Hepatocyte (in vitro differentiated cells): ENCODE measurements around the gene SHC3. TPM values are rescaled to one million over a fixed set of nuclear protein-coding genes. Genes with fewer than 3 reads are reported as not detected.

ENCODE experiments used
- DNase-seq: peaks from one replicate; pipeline ENCODE4 v3.0.0-alpha.2; 2016; ENCODE audit warnings: low spot score
- H2AFZ ChIP-seq: fragments of 200-600 bp; sonication (generic); 2 replicates; pipeline ENCODE4 v1.6.0; 2016; ENCODE audit warnings: antibody characterized with exemption, mild to moderate bottlenecking
- H3K27ac ChIP-seq: fragments of 200-600 bp; sonication (generic); 2 replicates; pipeline ENCODE4 v1.5.1; 2016; ENCODE audit warnings: mild to moderate bottlenecking
- H3K27me3 ChIP-seq: fragments of 200-600 bp; sonication (generic); 2 replicates; pipeline ENCODE4 v1.6.1; 2016
- H3K36me3 ChIP-seq: fragments of 200-600 bp; sonication (generic); replicated peaks from 2 replicates; pipeline ENCODE4 v1.5.1; 2016; ENCODE audit warnings: low read depth; ENCODE audit not compliant: insufficient read depth
- H3K4me1 ChIP-seq: fragments of 200-600 bp; sonication (generic); 2 replicates; pipeline ENCODE4 v1.5.1; 2016; ENCODE audit warnings: mild to moderate bottlenecking, moderate library complexity; ENCODE audit not compliant: insufficient read depth
- H3K4me2 ChIP-seq: fragments of 200-600 bp; sonication (generic); 2 replicates; pipeline ENCODE4 v1.6.0; 2016
- H3K4me3 ChIP-seq: fragments of 200-600 bp; sonication (generic); 2 replicates; pipeline ENCODE4 v1.5.1; 2016; ENCODE audit warnings: mild to moderate bottlenecking
- H3K79me2 ChIP-seq: fragments of 200-600 bp; sonication (generic); 2 replicates; pipeline ENCODE4 v1.6.0; 2017; ENCODE audit warnings: mild to moderate bottlenecking
- H3K9me2 ChIP-seq: fragments of 200-600 bp; sonication (generic); replicated peaks from 2 replicates; pipeline ENCODE4 v1.6.0; 2017; ENCODE audit warnings: mild to moderate bottlenecking; ENCODE audit not compliant: insufficient read depth
- H3K9me3 ChIP-seq: fragments of 200-600 bp; sonication (generic); 2 replicates; pipeline ENCODE4 v1.5.1; 2016; ENCODE audit warnings: low read depth, mild to moderate bottlenecking
- H4K20me1 ChIP-seq: fragments of 200-600 bp; sonication (generic); 2 replicates; pipeline ENCODE4 v1.6.0; 2016; ENCODE audit warnings: mild to moderate bottlenecking; ENCODE audit not compliant: insufficient read depth, poor library complexity, severe bottlenecking
- EZH2 ChIP-seq: fragments of 200-600 bp; sonication (generic); IDR thresholded peaks from 2 replicates; pipeline ENCODE4 v1.6.1; 2016; ENCODE audit warnings: antibody characterized with exemption, mild to moderate bottlenecking, borderline replicate concordance
- EZH2phosphoT487 ChIP-seq: fragments of 200-600 bp; sonication (generic); IDR thresholded peaks from one replicate; pipeline ENCODE4 v1.6.1; 2018; ENCODE audit warnings: antibody characterized with exemption, mild to moderate bottlenecking, low read depth, moderate library complexity; ENCODE audit not compliant: unreplicated experiment, severe bottlenecking
- WGBS: methylation state at CpG from one replicate; pipeline ENCODE4 v1.1.6; 2016; ENCODE audit warnings: low lambda C conversion rate; ENCODE audit errors: missing lambda C conversion rate; 5-methylcytosine and 5-hydroxymethylcytosine counted together
- polyA plus RNA-seq: library from polyadenylated mRNA; unstranded; fragments of >200 nt; fragmentation: Nextera tagmentation; extraction: Ambion mirVana; gene quantifications from 2 replicates; pipeline ENCODE4 v1.2.1, GENCODE V29; 2016
- total RNA-seq: library from RNA; depleted of rRNA; stranded (reverse); fragments of >200 nt; gene quantifications from 2 replicates; pipeline ENCODE4 v1.2.3, GENCODE V29; 2014
- TF ChIP-seq, protein P1 (sequence below): fragments of 200-600 bp; sonication (generic); IDR thresholded peaks from 2 replicates; pipeline ENCODE4 v1.5.1; 2016; ENCODE audit warnings: antibody characterized with exemption, mild to moderate bottlenecking; ENCODE audit not compliant: poor library complexity

The SHC3 gene
- total and polyA plus RNA-seq, 2 experiments from 2014 or later: 1.5 to 1.8 TPM

DNA sequence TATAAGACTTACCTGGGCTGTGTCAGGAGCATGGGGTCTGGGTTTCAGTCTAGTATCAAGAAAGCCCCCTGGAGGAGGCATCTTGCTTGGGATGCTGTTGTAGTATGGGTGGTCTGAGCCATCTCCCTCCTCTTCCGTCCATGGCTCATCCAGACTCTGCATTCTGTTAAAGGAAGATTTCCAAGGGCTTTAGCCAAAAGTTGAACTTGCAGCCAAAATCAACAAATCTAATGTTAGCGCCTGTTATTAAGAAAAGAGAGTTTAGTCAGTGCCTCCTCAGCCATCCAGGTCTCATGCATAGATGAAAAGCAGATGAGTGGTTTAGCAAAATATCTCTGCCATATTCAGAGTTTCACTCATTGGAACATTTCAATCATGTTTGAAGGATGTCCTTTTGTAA is 131.8 kb downstream of the SHC3 start:
- TF ChIP-seq EZH2phosphoT487: no peak
- TF ChIP-seq, protein P1, sequence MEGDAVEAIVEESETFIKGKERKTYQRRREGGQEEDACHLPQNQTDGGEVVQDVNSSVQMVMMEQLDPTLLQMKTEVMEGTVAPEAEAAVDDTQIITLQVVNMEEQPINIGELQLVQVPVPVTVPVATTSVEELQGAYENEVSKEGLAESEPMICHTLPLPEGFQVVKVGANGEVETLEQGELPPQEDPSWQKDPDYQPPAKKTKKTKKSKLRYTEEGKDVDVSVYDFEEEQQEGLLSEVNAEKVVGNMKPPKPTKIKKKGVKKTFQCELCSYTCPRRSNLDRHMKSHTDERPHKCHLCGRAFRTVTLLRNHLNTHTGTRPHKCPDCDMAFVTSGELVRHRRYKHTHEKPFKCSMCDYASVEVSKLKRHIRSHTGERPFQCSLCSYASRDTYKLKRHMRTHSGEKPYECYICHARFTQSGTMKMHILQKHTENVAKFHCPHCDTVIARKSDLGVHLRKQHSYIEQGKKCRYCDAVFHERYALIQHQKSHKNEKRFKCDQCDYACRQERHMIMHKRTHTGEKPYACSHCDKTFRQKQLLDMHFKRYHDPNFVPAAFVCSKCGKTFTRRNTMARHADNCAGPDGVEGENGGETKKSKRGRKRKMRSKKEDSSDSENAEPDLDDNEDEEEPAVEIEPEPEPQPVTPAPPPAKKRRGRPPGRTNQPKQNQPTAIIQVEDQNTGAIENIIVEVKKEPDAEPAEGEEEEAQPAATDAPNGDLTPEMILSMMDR: no peak
- TF ChIP-seq EZH2: no peak
- H4K20me1 ChIP-seq: no peaks in the 10 kb centered on the region
- H3K27me3 ChIP-seq: no peaks in the 10 kb centered on the region
- H3K4me1 ChIP-seq: no peaks in the 10 kb centered on the region
- no peak overlapping the region for H3K27ac ChIP-seq
- H3K9me2 ChIP-seq: no peaks in the 10 kb centered on the region
- no peak for DNase-seq
- WGBS: 87% methylated on average over 2 of the region's 2 CpGs
- no peak overlapping the region for H3K4me2 ChIP-seq
- no peaks in the 10 kb centered on the region for H3K79me2 ChIP-seq
- H3K4me3 ChIP-seq: no peak overlapping the region
- no peaks in the 10 kb centered on the region for H3K36me3 ChIP-seq
- no peak overlapping the region for H2AFZ ChIP-seq
- H3K9me3 ChIP-seq: no peaks in the 10 kb centered on the region

DNA sequence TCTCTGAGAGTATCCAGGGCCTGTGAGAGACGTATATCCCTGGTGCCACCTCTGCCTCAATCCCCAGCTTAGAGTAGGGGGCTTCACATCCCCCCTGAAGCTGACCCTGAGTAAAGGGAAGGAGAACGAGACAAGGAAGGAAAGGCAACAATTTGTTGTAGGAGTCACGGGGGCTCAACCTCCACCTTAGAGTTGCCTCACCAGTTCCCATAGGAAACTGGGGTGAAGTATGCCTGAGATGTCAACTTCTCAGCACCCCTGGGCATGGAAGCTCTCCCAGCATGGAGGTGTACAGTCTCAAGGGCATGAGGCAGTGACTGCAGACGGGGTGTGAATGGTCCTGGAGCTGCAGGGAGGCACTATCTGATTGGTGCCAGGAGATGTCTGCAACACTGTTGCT is 133.7 kb downstream of the SHC3 start:
- no peak overlapping the region for H3K4me3 ChIP-seq
- no peak for TF ChIP-seq EZH2phosphoT487
- TF ChIP-seq, protein P1: no peak
- TF ChIP-seq EZH2: no peak
- H3K27me3 ChIP-seq: no peaks in the 10 kb centered on the region
- no peaks in the 10 kb centered on the region for H3K9me2 ChIP-seq
- H3K4me1 ChIP-seq: no peaks in the 10 kb centered on the region
- H3K36me3 ChIP-seq: no peaks in the 10 kb centered on the region
- H3K9me3 ChIP-seq: no peaks in the 10 kb centered on the region
- no peak overlapping the region for H3K27ac ChIP-seq
- no peak for DNase-seq
- 98% methylated on average over 4 of the region's 4 CpGs for WGBS
- no peak overlapping the region for H2AFZ ChIP-seq
- H4K20me1 ChIP-seq: no peaks in the 10 kb centered on the region
- no peaks in the 10 kb centered on the region for H3K79me2 ChIP-seq
- H3K4me2 ChIP-seq: no peak overlapping the region

DNA sequence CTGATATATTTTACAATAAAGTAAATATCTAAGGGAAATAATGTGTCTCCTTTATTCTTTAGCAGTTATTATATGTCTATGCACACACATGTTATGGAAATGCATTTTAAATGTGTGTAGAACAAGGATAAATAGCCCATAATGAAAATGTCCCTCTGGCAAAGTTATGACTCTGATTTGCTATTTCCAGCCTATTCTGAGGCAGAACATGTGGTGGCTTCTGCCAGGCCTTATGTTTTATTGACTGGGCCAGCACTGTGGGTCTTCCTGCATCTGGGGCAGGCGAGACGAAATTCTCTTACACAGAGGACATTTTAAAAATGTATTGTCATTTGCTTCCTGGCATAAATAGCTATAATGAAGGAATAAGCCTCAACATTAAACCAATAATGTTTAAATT is 134.5 kb downstream of the SHC3 start:
- DNase-seq: no peak
- no peaks in the 10 kb centered on the region for H3K79me2 ChIP-seq

More for the DNA sequence above, 134.5 kb downstream of the SHC3 start:
- Histone ChIP-seq H3K4me2 (no peak overlapping the region), H3K27ac (no peak overlapping the region), H3K9me2 (no peaks in the 10 kb centered on the region), H3K27me3 (no peaks in the 10 kb centered on the region), H3K4me1 (no peaks in the 10 kb centered on the region), H3K36me3 (no peaks in the 10 kb centered on the region), H3K4me3 (no peak overlapping the region), H3K9me3 (no peaks in the 10 kb centered on the region), H2AFZ (no peak overlapping the region), H4K20me1 (no peaks in the 10 kb centered on the region)
- WGBS: 88% methylated on average over 2 of the region's 2 CpGs
- TF ChIP-seq EZH2 (no peak), EZH2phosphoT487 (no peak)
- TF ChIP-seq, protein P1: no peak
